Measurements from ENCODE around the gene SLC22A4.

SLC22A4 gene

GRCh38 chr5:132327252-132327955, 33.2 kb downstream of the SLC22A4 start:
- no peak for DNase-seq (ENCODE audit: low read depth)
- H3K4me3 ChIP-seq (ENCODE audit: low read depth, low read length) = no peak overlapping the region
- no peak for TF ChIP-seq CTCF (IDR thresholded peaks at IDR 0.05; ENCODE audit: insufficient read depth, low read depth, low read length, missing control alignments)

GRCh38 chr5:132334812-132335211, 40.6 kb downstream of the SLC22A4 start:
- H3K4me3 ChIP-seq (ENCODE audit: low read depth, low read length) = no peak overlapping the region
- no peak for DNase-seq (ENCODE audit: low read depth)
- no peak for TF ChIP-seq CTCF (IDR thresholded peaks at IDR 0.05; ENCODE audit: insufficient read depth, low read depth, low read length, missing control alignments)

GRCh38 chr5:132335402-132335801, 41.2 kb downstream of the SLC22A4 start:
- no peak for DNase-seq (ENCODE audit: low read depth)
- H3K4me3 ChIP-seq (ENCODE audit: low read depth, low read length) = no peak overlapping the region
- TF ChIP-seq CTCF (IDR thresholded peaks at IDR 0.05; ENCODE audit: insufficient read depth, low read depth, low read length, missing control alignments) = no peak

- TF ChIP-seq CTCF (IDR thresholded peaks at IDR 0.05; ENCODE audit: insufficient read depth, low read depth, low read length, missing control alignments) = no peak
- DNase-seq (ENCODE audit: low read depth) = no peak
- H3K4me3 ChIP-seq (ENCODE audit: low read depth, low read length) = no peak overlapping the region
These were observed 45.3 kb downstream of the SLC22A4 start for GRCh38 chr5:132339502-132339901.

GRCh38 chr5:132342291-132343180, 48.3 kb downstream of the SLC22A4 start:
- DNase-seq (ENCODE audit: low read depth) = no peak
- H3K4me3 ChIP-seq (ENCODE audit: low read depth, low read length) = no peak overlapping the region
- no peak for TF ChIP-seq CTCF (IDR thresholded peaks at IDR 0.05; ENCODE audit: insufficient read depth, low read depth, low read length, missing control alignments)

- no peak for TF ChIP-seq CTCF (IDR thresholded peaks at IDR 0.05; ENCODE audit: insufficient read depth, low read depth, low read length, missing control alignments)
- no peak for DNase-seq (ENCODE audit: low read depth)
These were observed 50.8 kb downstream of the SLC22A4 start for GRCh38 chr5:132344775-132345514.

More at GRCh38 chr5:132344775-132345514, 50.8 kb downstream of the SLC22A4 start:
- H3K4me3 ChIP-seq (ENCODE audit: low read depth, low read length) = no peak overlapping the region
